ENCODE measurements around the gene TRPC4. TPM values are rescaled to one million over a fixed set of nuclear protein-coding genes. Genes with fewer than 3 reads are reported as not detected.

TRPC4 gene
- total RNA-seq, 2 experiments from 2014 or later: not detected

- no peak for DNase-seq
- no peaks in the 10 kb centered on the region for H3K27me3 Mint-ChIP-seq
- no peaks in the 10 kb centered on the region for H3K9me3 Mint-ChIP-seq
- H3K4me1 Mint-ChIP-seq: no peaks in the 10 kb centered on the region
- no peaks in the 10 kb centered on the region for H3K36me3 Mint-ChIP-seq
- no peak overlapping the region for H3K27ac Mint-ChIP-seq
- H3K4me3 Mint-ChIP-seq: no peak overlapping the region
These were observed 201.9 kb downstream of the TRPC4 start for GRCh38 chr13:37667702-37668101.

GRCh38 chr13:37666036-37666435, 203.5 kb downstream of the TRPC4 start:
- Mint-ChIP-seq H3K4me3 (no peak overlapping the region), H3K27me3 (no peaks in the 10 kb centered on the region), H3K27ac (no peak overlapping the region)

GRCh38 chr13:37665420-37665819, 204.2 kb downstream of the TRPC4 start:
- Mint-ChIP-seq H3K27me3 (no peaks in the 10 kb centered on the region), H3K27ac (no peak overlapping the region), H3K4me3 (no peak overlapping the region), H3K36me3 (no peaks in the 10 kb centered on the region), H3K9me3 (no peaks in the 10 kb centered on the region), H3K4me1 (no peaks in the 10 kb centered on the region)
- no peak for DNase-seq

More at GRCh38 chr13:37666036-37666435, 203.5 kb downstream of the TRPC4 start:
- no peaks in the 10 kb centered on the region for H3K36me3 Mint-ChIP-seq
- DNase-seq: no peak
- H3K9me3 Mint-ChIP-seq: no peaks in the 10 kb centered on the region
- no peaks in the 10 kb centered on the region for H3K4me1 Mint-ChIP-seq

- no peaks in the 10 kb centered on the region for H3K4me1 Mint-ChIP-seq
- H3K4me3 Mint-ChIP-seq: no peak overlapping the region
- H3K9me3 Mint-ChIP-seq: no peaks in the 10 kb centered on the region
- no peaks in the 10 kb centered on the region for H3K36me3 Mint-ChIP-seq
- no peak overlapping the region for H3K27ac Mint-ChIP-seq
- no peak for DNase-seq
- no peaks in the 10 kb centered on the region for H3K27me3 Mint-ChIP-seq
These were observed 205.8 kb downstream of the TRPC4 start for GRCh38 chr13:37663724-37664123.

- no peaks in the 10 kb centered on the region for H3K9me3 Mint-ChIP-seq
- DNase-seq: no peak
- no peaks in the 10 kb centered on the region for H3K4me1 Mint-ChIP-seq
- H3K36me3 Mint-ChIP-seq: no peaks in the 10 kb centered on the region
- H3K27ac Mint-ChIP-seq: no peak overlapping the region
- H3K4me3 Mint-ChIP-seq: no peak overlapping the region
- H3K27me3 Mint-ChIP-seq: no peaks in the 10 kb centered on the region
These were observed 206.9 kb downstream of the TRPC4 start for GRCh38 chr13:37662624-37663023.

GRCh38 chr13:37657956-37658355, 211.6 kb downstream of the TRPC4 start:
- no peak overlapping the region for H3K27ac Mint-ChIP-seq
- no peaks in the 10 kb centered on the region for H3K9me3 Mint-ChIP-seq
- no peak overlapping the region for H3K4me3 Mint-ChIP-seq
- H3K36me3 Mint-ChIP-seq: no peaks in the 10 kb centered on the region
- no peaks in the 10 kb centered on the region for H3K4me1 Mint-ChIP-seq
- H3K27me3 Mint-ChIP-seq: no peaks in the 10 kb centered on the region
- no peak for DNase-seq

GRCh38 chr13:37657134-37657533, 212.4 kb downstream of the TRPC4 start:
- Mint-ChIP-seq H3K27me3 (no peaks in the 10 kb centered on the region), H3K4me3 (no peak overlapping the region), H3K9me3 (no peaks in the 10 kb centered on the region), H3K27ac (no peak overlapping the region), H3K36me3 (no peaks in the 10 kb centered on the region), H3K4me1 (no peaks in the 10 kb centered on the region)
- DNase-seq: no peak

- no peaks in the 10 kb centered on the region for H3K36me3 Mint-ChIP-seq
- DNase-seq: no peak
- H3K4me1 Mint-ChIP-seq: no peaks in the 10 kb centered on the region
- no peaks in the 10 kb centered on the region for H3K27me3 Mint-ChIP-seq
- H3K4me3 Mint-ChIP-seq: no peak overlapping the region
- no peak overlapping the region for H3K27ac Mint-ChIP-seq
- H3K9me3 Mint-ChIP-seq: no peaks in the 10 kb centered on the region
These were observed 213.2 kb downstream of the TRPC4 start for GRCh38 chr13:37656247-37656940.

- Mint-ChIP-seq H3K27ac (no peak overlapping the region), H3K9me3 (no peaks in the 10 kb centered on the region), H3K4me3 (no peak overlapping the region), H3K36me3 (no peaks in the 10 kb centered on the region), H3K4me1 (no peaks in the 10 kb centered on the region), H3K27me3 (no peaks in the 10 kb centered on the region)
- no peak for DNase-seq
These were observed 217.0 kb downstream of the TRPC4 start for GRCh38 chr13:37652596-37652995.

GRCh38 chr13:37651891-37652290, 217.7 kb downstream of the TRPC4 start:
- no peak for DNase-seq
- Mint-ChIP-seq H3K36me3 (no peaks in the 10 kb centered on the region), H3K27ac (no peak overlapping the region), H3K9me3 (no peaks in the 10 kb centered on the region), H3K4me1 (no peaks in the 10 kb centered on the region), H3K27me3 (no peaks in the 10 kb centered on the region), H3K4me3 (no peak overlapping the region)

GRCh38 chr13:37648609-37649008, 221.0 kb downstream of the TRPC4 start:
- no peak for DNase-seq
- H3K27me3 Mint-ChIP-seq: no peaks in the 10 kb centered on the region
- no peaks in the 10 kb centered on the region for H3K4me1 Mint-ChIP-seq
- no peak overlapping the region for H3K4me3 Mint-ChIP-seq
- H3K36me3 Mint-ChIP-seq: no peaks in the 10 kb centered on the region
- no peaks in the 10 kb centered on the region for H3K9me3 Mint-ChIP-seq
- H3K27ac Mint-ChIP-seq: no peak overlapping the region

GRCh38 chr13:37647031-37647650, 222.4 kb downstream of the TRPC4 start:
- no peaks in the 10 kb centered on the region for H3K36me3 Mint-ChIP-seq
- H3K4me3 Mint-ChIP-seq: no peak overlapping the region
- no peaks in the 10 kb centered on the region for H3K4me1 Mint-ChIP-seq
- DNase-seq: no peak
- no peaks in the 10 kb centered on the region for H3K9me3 Mint-ChIP-seq
- no peak overlapping the region for H3K27ac Mint-ChIP-seq
- H3K27me3 Mint-ChIP-seq: no peaks in the 10 kb centered on the region

- DNase-seq: no peak
- no peaks in the 10 kb centered on the region for H3K27me3 Mint-ChIP-seq
- no peaks in the 10 kb centered on the region for H3K4me1 Mint-ChIP-seq
- no peaks in the 10 kb centered on the region for H3K9me3 Mint-ChIP-seq
- H3K27ac Mint-ChIP-seq: no peak overlapping the region
- H3K36me3 Mint-ChIP-seq: no peaks in the 10 kb centered on the region
- H3K4me3 Mint-ChIP-seq: no peak overlapping the region
These were observed 223.0 kb downstream of the TRPC4 start for GRCh38 chr13:37646531-37646930.

- Mint-ChIP-seq H3K27me3 (no peaks in the 10 kb centered on the region), H3K9me3 (no peaks in the 10 kb centered on the region), H3K27ac (no peak overlapping the region), H3K4me1 (no peaks in the 10 kb centered on the region), H3K36me3 (no peaks in the 10 kb centered on the region), H3K4me3 (no peak overlapping the region)
- no peak for DNase-seq
These were observed 224.3 kb downstream of the TRPC4 start for GRCh38 chr13:37645181-37645740.

GRCh38 chr13:37641391-37641790, 228.2 kb downstream of the TRPC4 start:
- Mint-ChIP-seq H3K27ac (no peak overlapping the region), H3K4me3 (no peak overlapping the region), H3K27me3 (no peaks in the 10 kb centered on the region), H3K36me3 (no peaks in the 10 kb centered on the region), H3K9me3 (no peaks in the 10 kb centered on the region), H3K4me1 (no peaks in the 10 kb centered on the region)
- DNase-seq: no peak

GRCh38 chr13:37640499-37640898, 229.1 kb downstream of the TRPC4 start:
- no peak for DNase-seq
- H3K4me1 Mint-ChIP-seq: no peaks in the 10 kb centered on the region
- no peak overlapping the region for H3K4me3 Mint-ChIP-seq
- no peaks in the 10 kb centered on the region for H3K27me3 Mint-ChIP-seq
- no peaks in the 10 kb centered on the region for H3K9me3 Mint-ChIP-seq
- no peak overlapping the region for H3K27ac Mint-ChIP-seq
- H3K36me3 Mint-ChIP-seq: no peaks in the 10 kb centered on the region

Data from activated naive CD8-positive, alpha-beta T cell treated with anti-CD3 and anti-CD28 coated beads for 36 hours (primary cell).